Mammary epithelial cell (primary cell): ENCODE measurements around the gene EFS.

Experiments
- CTCF ChIP-seq, 2 donors: IDR thresholded peaks in 1 of 2; conservative IDR thresholded peaks in 1 of 2; 2 replicates each; pipeline ENCODE4 v1.5.1; 2011 to 2012; ENCODE audit warnings: inconsistent platforms in 2 of 2, low read length in 2 of 2, mild to moderate bottlenecking in 2 of 2, control low read depth in 1 of 2, low read depth in 1 of 2; ENCODE audit not compliant: insufficient read depth in 1 of 2; ENCODE audit errors: extremely low read depth in 1 of 2
- EZH2 ChIP-seq: IDR thresholded peaks from 2 replicates; pipeline ENCODE4 v1.6.1; 2012; ENCODE audit warnings: low read length, inconsistent platforms, borderline replicate concordance

- TF ChIP-seq CTCF (conservative IDR thresholded peaks at IDR 0.05 in 1 of 2, IDR thresholded peaks at IDR 0.05 in 1 of 2; ENCODE audit: extremely low read depth in 1 of 2, insufficient read depth in 1 of 2, low read depth in 1 of 2, low read length in 2 of 2): no peak
- TF ChIP-seq EZH2: no peak
Observed at GRCh38 chr14:23346693-23347405, 18.1 kb downstream of the EFS start.
